ENCODE data around the gene HIBCH.

The HIBCH gene

GRCh38 chr2:190156530-190157212 lies 163.0 kb downstream of the HIBCH start:
- DNase-seq (ENCODE audit: low read depth): no peak
